HepG2 (cell line): Measurements from ENCODE around the gene GFER. TPM values are rescaled to one million over a fixed set of nuclear protein-coding genes. Genes with fewer than 3 reads are reported as not detected.

Experiments used
- AGO2 ChIP-seq: fragments of 200-400 bp; formaldehyde crosslinking; optimal IDR thresholded peaks from 2 replicates; pipeline ENCODE3; 2017; ENCODE audit warnings: mild to moderate bottlenecking, low read depth, low read length, moderate library complexity
- BRD4 ChIP-seq: sonication (generic); formaldehyde crosslinking; IDR thresholded peaks from 2 replicates; pipeline ENCODE4 v1.4.0; 2020; ENCODE audit warnings: missing genetic modification reagents
- ETV6 ChIP-seq: sonication (generic); formaldehyde crosslinking; conservative IDR thresholded peaks from 2 replicates; pipeline ENCODE4 v1.4.0; 2020; ENCODE audit warnings: missing genetic modification reagents
- HES4 ChIP-seq: sonication (generic); formaldehyde crosslinking; IDR thresholded peaks from 2 replicates; pipeline ENCODE4 v1.9.0; 2021; ENCODE audit warnings: mild to moderate bottlenecking, missing genetic modification reagents, borderline replicate concordance
- KDM2A ChIP-seq: sonication (generic); formaldehyde crosslinking; IDR thresholded peaks from 2 replicates; pipeline ENCODE4 v1.4.0; 2020; ENCODE audit warnings: low read depth, missing genetic modification reagents, borderline replicate concordance
- KMT2A ChIP-seq: sonication (generic); formaldehyde crosslinking; IDR thresholded peaks from 2 replicates; pipeline ENCODE4 v1.4.0; 2020; ENCODE audit warnings: missing genetic modification reagents
- MTA3 ChIP-seq: sonication (generic); formaldehyde crosslinking; IDR thresholded peaks from 2 replicates; pipeline ENCODE4 v1.4.0; 2020; ENCODE audit warnings: missing genetic modification reagents
- THAP11 ChIP-seq: IDR thresholded peaks from 2 replicates; pipeline ENCODE4 v1.6.1; 2016; ENCODE audit warnings: missing biosample characterization, missing genetic modification reagents
- YEATS4 ChIP-seq: sonication (generic); formaldehyde crosslinking; IDR thresholded peaks from 2 replicates; pipeline ENCODE4 v1.4.0; 2020; ENCODE audit warnings: missing genetic modification reagents, borderline replicate concordance
- ZFP82 ChIP-seq: sonication (generic); formaldehyde crosslinking; IDR thresholded peaks from 2 replicates; pipeline ENCODE4 v1.5.1; 2020; ENCODE audit warnings: mild to moderate bottlenecking, missing genetic modification reagents, borderline replicate concordance
- ZFY ChIP-seq: sonication (generic); formaldehyde crosslinking; IDR thresholded peaks from 2 replicates; pipeline ENCODE4 v1.4.0; 2020; ENCODE audit warnings: missing genetic modification reagents
- ZNF121 ChIP-seq: sonication (generic); formaldehyde crosslinking; IDR thresholded peaks from 2 replicates; pipeline ENCODE4 v1.5.0; 2020; ENCODE audit warnings: mild to moderate bottlenecking, missing genetic modification reagents
- ZNF138 ChIP-seq: sonication (generic); formaldehyde crosslinking; IDR thresholded peaks from 2 replicates; pipeline ENCODE4 v1.5.0; 2020; ENCODE audit warnings: mild to moderate bottlenecking, low read depth, missing genetic modification reagents
- ZNF160 ChIP-seq: sonication (generic); formaldehyde crosslinking; IDR thresholded peaks from 2 replicates; pipeline ENCODE4 v1.8.0; 2022; ENCODE audit warnings: mild to moderate bottlenecking, inconsistent platforms, missing genetic modification reagents
- ZNF558 ChIP-seq: sonication (generic); formaldehyde crosslinking; IDR thresholded peaks from 2 replicates; pipeline ENCODE4 v1.9.0; 2022; ENCODE audit warnings: mild to moderate bottlenecking, missing genetic modification reagents, borderline replicate concordance
- polyA plus RNA-seq, 8 experiments: library from polyadenylated mRNA; depleted of rRNA in 3 of 8; stranded (reverse) in 7 of 8; unstranded in 1 of 8; fragments of >200 nt; fragmentation: Illumina TruSeq in 4 of 8; extraction: Trizol in 4 of 8; gene quantifications; 2 replicates each; pipeline versions ENCODE4 v1.2.1 to v1.2.3, GENCODE V29; 2011 to 2016; ENCODE audit warnings: low read depth in 4 of 8, missing spikeins in 1 of 8, mixed read lengths in 1 of 8; ENCODE audit not compliant: insufficient read depth in 1 of 8
- total RNA-seq, 5 experiments: library from RNA; depleted of rRNA; stranded (reverse); fragments of >200 nt; fragmentation: Illumina TruSeq; extraction: Trizol; gene quantifications; 2 replicates each; pipeline ENCODE4 v1.2.3, GENCODE V29; 2016; ENCODE audit warnings: low read depth in 1 of 5
- TF ChIP-seq, protein P1 (sequence below): sonication (generic); formaldehyde crosslinking; IDR thresholded peaks from 2 replicates; pipeline ENCODE4 v1.4.0; 2020; ENCODE audit warnings: missing genetic modification reagents
- TF ChIP-seq, protein P2 (sequence below): IDR thresholded peaks from 2 replicates; pipeline ENCODE4 v1.6.1; 2012; ENCODE audit warnings: inconsistent platforms
- TF ChIP-seq, protein P3 (sequence below), 2 experiments: sonication (generic) in 1 of 2; formaldehyde crosslinking in 1 of 2; IDR thresholded peaks; 2 replicates each; pipeline versions ENCODE4 v1.4.0 to v1.6.1; 2016 to 2020; ENCODE audit warnings: borderline replicate concordance in 1 of 2, low read depth in 1 of 2, mild to moderate bottlenecking in 1 of 2, missing genetic modification reagents in 1 of 2

The GFER gene
- total and polyA plus RNA-seq, 2 of the 13 experiments (the other 11 are each of a cell fraction or from before 2014, with no cell fraction given): 28.6 to 71.7 TPM

DNA sequence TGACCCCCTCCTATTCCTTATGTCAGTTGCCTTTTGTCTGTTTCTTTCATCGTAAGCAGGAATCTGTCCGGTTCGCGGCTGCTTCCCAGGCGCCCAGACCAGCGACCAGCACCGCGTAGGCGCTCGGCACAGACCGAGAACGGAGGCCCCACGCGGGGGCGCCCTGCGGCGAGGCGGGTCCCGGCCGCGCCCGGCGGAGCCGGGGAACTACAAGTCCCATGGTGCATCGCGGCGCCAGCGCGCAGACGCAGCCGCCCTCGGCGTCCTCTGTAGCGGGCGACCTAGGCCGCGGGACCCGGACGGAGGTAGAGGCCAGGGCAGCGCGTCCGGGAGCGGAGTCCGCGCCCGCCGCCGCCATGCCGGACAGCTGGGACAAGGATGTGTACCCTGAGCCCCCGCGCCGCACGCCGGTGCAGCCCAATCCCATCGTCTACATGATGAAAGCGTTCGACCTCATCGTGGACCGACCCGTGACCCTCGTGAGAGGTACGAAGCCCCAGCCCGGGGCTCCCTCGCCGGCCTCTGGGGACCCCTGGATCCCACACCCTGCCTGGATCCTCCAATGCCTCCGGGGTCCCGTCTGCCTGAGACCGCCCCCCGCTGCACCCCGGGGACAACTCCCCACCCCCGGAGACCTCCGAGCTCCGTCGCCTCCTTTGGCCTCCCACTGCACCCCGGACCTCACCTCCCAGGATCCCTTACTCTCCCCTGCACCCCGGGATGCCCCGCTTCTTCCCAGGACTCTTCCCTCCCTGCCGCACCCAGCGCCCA, 24.5 kb upstream of the GFER start, which contains the start of gene NDUFB10 (continued):
- peak; percentile 87; the same call in 1 of the 2 replicates for TF ChIP-seq ZNF160
- TF ChIP-seq YEATS4 (CRISPR knock-in tag): peak; percentile 91
- peak; percentile 65; the same call in 1 of the 2 replicates for TF ChIP-seq KMT2A (CRISPR knock-in tag)
- peak; percentile 92; the same call in 1 of the 2 replicates for TF ChIP-seq ZNF138
- TF ChIP-seq, protein P1, sequence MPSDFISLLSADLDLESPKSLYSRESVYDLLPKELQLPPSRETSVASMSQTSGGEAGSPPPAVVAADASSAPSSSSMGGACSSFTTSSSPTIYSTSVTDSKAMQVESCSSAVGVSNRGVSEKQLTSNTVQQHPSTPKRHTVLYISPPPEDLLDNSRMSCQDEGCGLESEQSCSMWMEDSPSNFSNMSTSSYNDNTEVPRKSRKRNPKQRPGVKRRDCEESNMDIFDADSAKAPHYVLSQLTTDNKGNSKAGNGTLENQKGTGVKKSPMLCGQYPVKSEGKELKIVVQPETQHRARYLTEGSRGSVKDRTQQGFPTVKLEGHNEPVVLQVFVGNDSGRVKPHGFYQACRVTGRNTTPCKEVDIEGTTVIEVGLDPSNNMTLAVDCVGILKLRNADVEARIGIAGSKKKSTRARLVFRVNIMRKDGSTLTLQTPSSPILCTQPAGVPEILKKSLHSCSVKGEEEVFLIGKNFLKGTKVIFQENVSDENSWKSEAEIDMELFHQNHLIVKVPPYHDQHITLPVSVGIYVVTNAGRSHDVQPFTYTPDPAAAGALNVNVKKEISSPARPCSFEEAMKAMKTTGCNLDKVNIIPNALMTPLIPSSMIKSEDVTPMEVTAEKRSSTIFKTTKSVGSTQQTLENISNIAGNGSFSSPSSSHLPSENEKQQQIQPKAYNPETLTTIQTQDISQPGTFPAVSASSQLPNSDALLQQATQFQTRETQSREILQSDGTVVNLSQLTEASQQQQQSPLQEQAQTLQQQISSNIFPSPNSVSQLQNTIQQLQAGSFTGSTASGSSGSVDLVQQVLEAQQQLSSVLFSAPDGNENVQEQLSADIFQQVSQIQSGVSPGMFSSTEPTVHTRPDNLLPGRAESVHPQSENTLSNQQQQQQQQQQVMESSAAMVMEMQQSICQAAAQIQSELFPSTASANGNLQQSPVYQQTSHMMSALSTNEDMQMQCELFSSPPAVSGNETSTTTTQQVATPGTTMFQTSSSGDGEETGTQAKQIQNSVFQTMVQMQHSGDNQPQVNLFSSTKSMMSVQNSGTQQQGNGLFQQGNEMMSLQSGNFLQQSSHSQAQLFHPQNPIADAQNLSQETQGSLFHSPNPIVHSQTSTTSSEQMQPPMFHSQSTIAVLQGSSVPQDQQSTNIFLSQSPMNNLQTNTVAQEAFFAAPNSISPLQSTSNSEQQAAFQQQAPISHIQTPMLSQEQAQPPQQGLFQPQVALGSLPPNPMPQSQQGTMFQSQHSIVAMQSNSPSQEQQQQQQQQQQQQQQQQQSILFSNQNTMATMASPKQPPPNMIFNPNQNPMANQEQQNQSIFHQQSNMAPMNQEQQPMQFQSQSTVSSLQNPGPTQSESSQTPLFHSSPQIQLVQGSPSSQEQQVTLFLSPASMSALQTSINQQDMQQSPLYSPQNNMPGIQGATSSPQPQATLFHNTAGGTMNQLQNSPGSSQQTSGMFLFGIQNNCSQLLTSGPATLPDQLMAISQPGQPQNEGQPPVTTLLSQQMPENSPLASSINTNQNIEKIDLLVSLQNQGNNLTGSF: peak; percentile 39; the same call in 1 of the 2 replicates
- TF ChIP-seq AGO2: peak; percentile 54
- peak; percentile 42; the same call in 1 of the 2 replicates for TF ChIP-seq ETV6
- TF ChIP-seq ZNF558 (CRISPR knock-in tag): peak; percentile 57; the same call in 1 of the 2 replicates
- peak; percentile 100 for TF ChIP-seq THAP11 (CRISPR knock-in tag)
- TF ChIP-seq ZFP82 (CRISPR knock-in tag): peak; percentile 69; the same call in 1 of the 2 replicates
- TF ChIP-seq MTA3 (CRISPR knock-in tag): no peak
- peak; percentile 92 for TF ChIP-seq HES4 (CRISPR knock-in tag)
- TF ChIP-seq, protein P2, sequence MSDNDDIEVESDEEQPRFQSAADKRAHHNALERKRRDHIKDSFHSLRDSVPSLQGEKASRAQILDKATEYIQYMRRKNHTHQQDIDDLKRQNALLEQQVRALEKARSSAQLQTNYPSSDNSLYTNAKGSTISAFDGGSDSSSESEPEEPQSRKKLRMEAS: peak; percentile 74; the same call in 1 of the 2 replicates
- TF ChIP-seq BRD4: peak; percentile 76; the same call in 1 of the 2 replicates
- peak; percentile 100 for TF ChIP-seq ZFY (CRISPR knock-in tag)
- TF ChIP-seq, protein P3, sequence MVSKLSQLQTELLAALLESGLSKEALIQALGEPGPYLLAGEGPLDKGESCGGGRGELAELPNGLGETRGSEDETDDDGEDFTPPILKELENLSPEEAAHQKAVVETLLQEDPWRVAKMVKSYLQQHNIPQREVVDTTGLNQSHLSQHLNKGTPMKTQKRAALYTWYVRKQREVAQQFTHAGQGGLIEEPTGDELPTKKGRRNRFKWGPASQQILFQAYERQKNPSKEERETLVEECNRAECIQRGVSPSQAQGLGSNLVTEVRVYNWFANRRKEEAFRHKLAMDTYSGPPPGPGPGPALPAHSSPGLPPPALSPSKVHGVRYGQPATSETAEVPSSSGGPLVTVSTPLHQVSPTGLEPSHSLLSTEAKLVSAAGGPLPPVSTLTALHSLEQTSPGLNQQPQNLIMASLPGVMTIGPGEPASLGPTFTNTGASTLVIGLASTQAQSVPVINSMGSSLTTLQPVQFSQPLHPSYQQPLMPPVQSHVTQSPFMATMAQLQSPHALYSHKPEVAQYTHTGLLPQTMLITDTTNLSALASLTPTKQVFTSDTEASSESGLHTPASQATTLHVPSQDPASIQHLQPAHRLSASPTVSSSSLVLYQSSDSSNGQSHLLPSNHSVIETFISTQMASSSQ (IDR thresholded peaks at IDR 0.05; ENCODE audit: low read depth): no peak
- TF ChIP-seq, protein P3 (CRISPR knock-in tag; IDR thresholded peaks at IDR 0.05; ENCODE audit: borderline replicate concordance): peak; percentile 41; the same call in 1 of the 2 replicates
- 0 out of 2 replicates have a peak, but pooled peaks have one; percentile 15 for TF ChIP-seq ZNF121 (CRISPR knock-in tag)
- peak; percentile 79 for TF ChIP-seq KDM2A (CRISPR knock-in tag)
